Measurements from ENCODE around the gene TNRC6A. TPM values are rescaled to one million over a fixed set of nuclear protein-coding genes. Genes with fewer than 3 reads are reported as not detected.

Gene TNRC6A
- total and polyA plus RNA-seq, 2 of the 13 experiments (the other 11 are each of a cell fraction or from before 2014, with no cell fraction given), result 30.9 to 43.6 TPM

DNA sequence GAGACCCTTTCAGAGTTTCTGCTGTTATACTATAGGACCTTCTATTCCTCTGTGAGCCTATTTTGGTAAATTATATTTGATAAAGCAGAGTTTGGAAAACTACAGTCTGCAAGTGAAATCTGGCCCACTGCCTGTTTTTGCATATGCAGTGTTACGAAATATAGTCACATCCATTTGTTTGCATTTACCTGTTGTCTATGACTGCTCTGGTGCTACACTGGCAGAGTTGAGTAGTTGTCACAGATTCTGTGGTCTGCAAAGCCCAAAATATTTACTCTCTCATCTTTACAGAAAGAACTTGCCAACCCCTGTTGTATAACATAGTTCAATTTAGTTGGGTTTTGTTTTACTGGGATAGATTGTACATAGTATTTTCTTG, 42.3 kb downstream of the TNRC6A start:
- peaks cover 12% of the 10 kb centered on the region for H3K4me1 ChIP-seq (ENCODE audit: insufficient read depth, low read length)
- POLR2A ChIA-PET, result no interaction called here
- WGBS (ENCODE audit: low lambda C conversion rate), result 95% methylated on average over 1 of the region's 1 CpG
- no peaks in the 10 kb centered on the region for H3K27me3 ChIP-seq (ENCODE audit: control insufficient read depth in 1 of 2, insufficient read depth in 2 of 2, low read length in 2 of 2)
- H2AFZ ChIP-seq (ENCODE audit: low read length), result no peak overlapping the region
- peak; percentile 50 for DNase-seq (ENCODE audit: low spot score)
- peak; percentile 4 for FAIRE-seq
- intact Hi-C loops (cut with micrococcal nuclease; ENCODE audit: unreplicated experiment) (no loop called here), in situ Hi-C loops (cut with HindIII; ENCODE audit: extremely low pct_ligation_motif_present, low pct_unique_long_range_greater_than_20kb) (no loop called here)
- no peak overlapping the region for H3K4me2 ChIP-seq (ENCODE audit: low read depth, low read length)
- peaks cover 67% of the 10 kb centered on the region for H3K79me2 ChIP-seq (ENCODE audit: insufficient read depth, low read length)
- H4K20me1 ChIP-seq (ENCODE audit: insufficient read depth, low read length), result peaks cover 47% of the 10 kb centered on the region; the same call in 1 of the 2 replicates
- CTCF ChIA-PET (ENCODE audit: low intra/inter-chr PET ratio, low total read pairs), result no interaction called here
- ATAC-seq, result peak; percentile 74
- H3K9ac ChIP-seq (ENCODE audit: insufficient read depth, low read depth, low read length), result no peak overlapping the region
- H3K27ac ChIP-seq (ENCODE audit: extremely low read length, insufficient read depth, low read length), result no peak overlapping the region
- peaks cover 14 to 32% of the 10 kb centered on the region in 2 experiments for H3K36me3 ChIP-seq (replicated peaks in 1 of 2; ENCODE audit: control insufficient read depth in 1 of 2, insufficient read depth in 2 of 2, low read length in 2 of 2)
- no peaks in the 10 kb centered on the region for H3K9me3 ChIP-seq (ENCODE audit: low read length)
- no peak overlapping the region for H3K4me3 ChIP-seq (replicated peaks in 1 of 3; ENCODE audit: insufficient read depth in 1 of 3, low read depth in 2 of 3, low read length in 3 of 3)
- BruUV-seq (replicated peaks), result no TSS peak
- TF ChIP-seq ZNF12 (CRISPR knock-in tag; IDR thresholded peaks at IDR 0.05) (0 out of 2 replicates have a peak, but pooled peaks have one; percentile 12), SOX13 (IDR thresholded peaks at IDR 0.05) (no peak), SOX13 (CRISPR knock-in tag; conservative IDR thresholded peaks at IDR 0.05 in 1 of 2, IDR thresholded peaks at IDR 0.05 in 1 of 2) (peak in 1 of 2 experiments; percentile 28; a peak in 1 of 4 replicates), CEBPG (CRISPR knock-in tag; IDR thresholded peaks at IDR 0.05) (peak; percentile 80), CREB1 (IDR thresholded peaks at IDR 0.05) (no peak), CREB1 (CRISPR knock-in tag; IDR thresholded peaks at IDR 0.05) (peak; percentile 17; the same call in 1 of the 2 replicates), FOXP1 (IDR thresholded peaks at IDR 0.05) (no peak), FOXP1 (CRISPR knock-in tag; IDR thresholded peaks at IDR 0.05) (peak; percentile 83), MLX (CRISPR knock-in tag; IDR thresholded peaks at IDR 0.05) (no peak), ZNF17 (CRISPR knock-in tag; IDR thresholded peaks at IDR 0.05) (no peak), SOX5 (CRISPR knock-in tag; IDR thresholded peaks at IDR 0.05; ENCODE audit: borderline replicate concordance) (0 out of 2 replicates have a peak, but pooled peaks have one; percentile 14), NFKBIZ (CRISPR knock-in tag; IDR thresholded peaks at IDR 0.05) (no peak), GATAD2A (CRISPR knock-in tag; IDR thresholded peaks at IDR 0.05) (peak; percentile 51; the same call in 1 of the 2 replicates), ZNF564 (CRISPR knock-in tag; IDR thresholded peaks at IDR 0.05) (0 out of 2 replicates have a peak, but pooled peaks have one; percentile 28), ZNF33A (CRISPR knock-in tag; IDR thresholded peaks at IDR 0.05; ENCODE audit: borderline replicate concordance) (no peak), U2AF1 (optimal IDR thresholded peaks at IDR 0.05; ENCODE audit: low read depth, low read length) (no peak), ZNF205 (CRISPR knock-in tag; IDR thresholded peaks at IDR 0.05) (0 out of 2 replicates have a peak, but pooled peaks have one; percentile 15), PRDM10 (CRISPR knock-in tag; IDR thresholded peaks at IDR 0.05; ENCODE audit: low read depth) (no peak)
- TF ChIP-seq, protein P1, sequence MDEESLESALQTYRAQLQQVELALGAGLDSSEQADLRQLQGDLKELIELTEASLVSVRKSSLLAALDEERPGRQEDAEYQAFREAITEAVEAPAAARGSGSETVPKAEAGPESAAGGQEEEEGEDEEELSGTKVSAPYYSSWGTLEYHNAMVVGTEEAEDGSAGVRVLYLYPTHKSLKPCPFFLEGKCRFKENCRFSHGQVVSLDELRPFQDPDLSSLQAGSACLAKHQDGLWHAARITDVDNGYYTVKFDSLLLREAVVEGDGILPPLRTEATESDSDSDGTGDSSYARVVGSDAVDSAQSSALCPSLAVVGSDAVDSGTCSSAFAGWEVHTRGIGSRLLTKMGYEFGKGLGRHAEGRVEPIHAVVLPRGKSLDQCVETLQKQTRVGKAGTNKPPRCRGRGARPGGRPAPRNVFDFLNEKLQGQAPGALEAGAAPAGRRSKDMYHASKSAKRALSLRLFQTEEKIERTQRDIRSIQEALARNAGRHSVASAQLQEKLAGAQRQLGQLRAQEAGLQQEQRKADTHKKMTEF (CRISPR knock-in tag; IDR thresholded peaks at IDR 0.05), result 0 out of 2 replicates have a peak, but pooled peaks have one; percentile 44
